ENCODE measurements around the gene C19orf38.
"Not testable (repeated sequence)": the region's sequence is repeated elsewhere in the genome, so short reads cannot be mapped to it uniquely, and the experiment has no call there.

The C19orf38 gene

GRCh38 chr19:10835754-10836478 lies 12.3 kb upstream of the C19orf38 start, which contains the start of gene TMED1:
TMED1 (minus strand) TSS chr19:10836212; CDS start chr19:10836191, 21 bp downstream.
- TF ChIP-seq ISL1 (CRISPR knock-in tag; IDR thresholded peaks at IDR 0.05), result no peak
- no peak for TF ChIP-seq CREB5 (CRISPR knock-in tag; IDR thresholded peaks at IDR 0.05; ENCODE audit: low read depth)
- no peak for TF ChIP-seq ESRRG (CRISPR knock-in tag; IDR thresholded peaks at IDR 0.05)
- TF ChIP-seq, protein P1, sequence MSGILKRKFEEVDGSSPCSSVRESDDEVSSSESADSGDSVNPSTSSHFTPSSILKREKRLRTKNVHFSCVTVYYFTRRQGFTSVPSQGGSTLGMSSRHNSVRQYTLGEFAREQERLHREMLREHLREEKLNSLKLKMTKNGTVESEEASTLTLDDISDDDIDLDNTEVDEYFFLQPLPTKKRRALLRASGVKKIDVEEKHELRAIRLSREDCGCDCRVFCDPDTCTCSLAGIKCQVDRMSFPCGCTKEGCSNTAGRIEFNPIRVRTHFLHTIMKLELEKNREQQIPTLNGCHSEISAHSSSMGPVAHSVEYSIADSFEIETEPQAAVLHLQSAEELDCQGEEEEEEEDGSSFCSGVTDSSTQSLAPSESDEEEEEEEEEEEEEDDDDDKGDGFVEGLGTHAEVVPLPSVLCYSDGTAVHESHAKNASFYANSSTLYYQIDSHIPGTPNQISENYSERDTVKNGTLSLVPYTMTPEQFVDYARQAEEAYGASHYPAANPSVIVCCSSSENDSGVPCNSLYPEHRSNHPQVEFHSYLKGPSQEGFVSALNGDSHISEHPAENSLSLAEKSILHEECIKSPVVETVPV (CRISPR knock-in tag; IDR thresholded peaks at IDR 0.05), result no peak
- TF ChIP-seq BACH2 (CRISPR knock-in tag; IDR thresholded peaks at IDR 0.05; ENCODE audit: borderline replicate concordance), result no peak
- no peak for TF ChIP-seq SNAI2 (CRISPR knock-in tag; IDR thresholded peaks at IDR 0.05)
- no peak for TF ChIP-seq ZFP30 (CRISPR knock-in tag; IDR thresholded peaks at IDR 0.05)
- TF ChIP-seq ZNF70 (CRISPR knock-in tag; IDR thresholded peaks at IDR 0.05), result peak; percentile 8; the same call in 1 of the 2 replicates
- TF ChIP-seq, protein P2, sequence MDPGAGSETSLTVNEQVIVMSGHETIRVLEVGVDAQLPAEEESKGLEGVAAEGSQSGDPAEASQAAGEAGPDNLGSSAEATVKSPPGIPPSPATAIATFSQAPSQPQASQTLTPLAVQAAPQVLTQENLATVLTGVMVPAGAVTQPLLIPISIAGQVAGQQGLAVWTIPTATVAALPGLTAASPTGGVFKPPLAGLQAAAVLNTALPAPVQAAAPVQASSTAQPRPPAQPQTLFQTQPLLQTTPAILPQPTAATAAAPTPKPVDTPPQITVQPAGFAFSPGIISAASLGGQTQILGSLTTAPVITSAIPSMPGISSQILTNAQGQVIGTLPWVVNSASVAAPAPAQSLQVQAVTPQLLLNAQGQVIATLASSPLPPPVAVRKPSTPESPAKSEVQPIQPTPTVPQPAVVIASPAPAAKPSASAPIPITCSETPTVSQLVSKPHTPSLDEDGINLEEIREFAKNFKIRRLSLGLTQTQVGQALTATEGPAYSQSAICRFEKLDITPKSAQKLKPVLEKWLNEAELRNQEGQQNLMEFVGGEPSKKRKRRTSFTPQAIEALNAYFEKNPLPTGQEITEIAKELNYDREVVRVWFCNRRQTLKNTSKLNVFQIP (CRISPR knock-in tag; IDR thresholded peaks at IDR 0.05; ENCODE audit: borderline replicate concordance, low read depth), result no peak
- TF ChIP-seq ZNF565 (CRISPR knock-in tag; conservative IDR thresholded peaks at IDR 0.05; ENCODE audit: low read depth), result no peak
- 0 out of 2 replicates have a peak, but pooled peaks have one; percentile 5 for TF ChIP-seq ZFP3 (CRISPR knock-in tag; IDR thresholded peaks at IDR 0.05)
- ATAC-seq, result peak; percentile 95

- no peak for ATAC-seq
- TF ChIP-seq ZFP3 (CRISPR knock-in tag; IDR thresholded peaks at IDR 0.05), result 0 out of 2 replicates have a peak, but pooled peaks have one; percentile 22
- TF ChIP-seq OSR1 (CRISPR knock-in tag; IDR thresholded peaks at IDR 0.05), result no peak
- TF ChIP-seq, protein P1 (CRISPR knock-in tag; IDR thresholded peaks at IDR 0.05), result no peak
- no peak for TF ChIP-seq ZNF565 (CRISPR knock-in tag; conservative IDR thresholded peaks at IDR 0.05; ENCODE audit: low read depth)
- TF ChIP-seq ZC3H10 (CRISPR knock-in tag; IDR thresholded peaks at IDR 0.05), result no peak
- TF ChIP-seq ZFP30 (CRISPR knock-in tag; IDR thresholded peaks at IDR 0.05), result peak; percentile 36; the same call in 1 of the 2 replicates
- TF ChIP-seq SNAI2 (CRISPR knock-in tag; IDR thresholded peaks at IDR 0.05), result peak; percentile 62; the same call in 1 of the 2 replicates
- TF ChIP-seq ZNF8 (CRISPR knock-in tag; IDR thresholded peaks at IDR 0.05), result peak; percentile 44; the same call in 1 of the 2 replicates
- TF ChIP-seq ZNF70 (CRISPR knock-in tag; IDR thresholded peaks at IDR 0.05), result peak; percentile 56; the same call in 1 of the 2 replicates
- no peak for TF ChIP-seq RARB (CRISPR knock-in tag; IDR thresholded peaks at IDR 0.05)
Measured at GRCh38 chr19:10836479-10837330, 11.5 kb upstream of the C19orf38 start.

GRCh38 chr19:10837649-10838048 lies 10.6 kb upstream of the C19orf38 start:
- ATAC-seq, result not testable (repeated sequence)

DNA sequence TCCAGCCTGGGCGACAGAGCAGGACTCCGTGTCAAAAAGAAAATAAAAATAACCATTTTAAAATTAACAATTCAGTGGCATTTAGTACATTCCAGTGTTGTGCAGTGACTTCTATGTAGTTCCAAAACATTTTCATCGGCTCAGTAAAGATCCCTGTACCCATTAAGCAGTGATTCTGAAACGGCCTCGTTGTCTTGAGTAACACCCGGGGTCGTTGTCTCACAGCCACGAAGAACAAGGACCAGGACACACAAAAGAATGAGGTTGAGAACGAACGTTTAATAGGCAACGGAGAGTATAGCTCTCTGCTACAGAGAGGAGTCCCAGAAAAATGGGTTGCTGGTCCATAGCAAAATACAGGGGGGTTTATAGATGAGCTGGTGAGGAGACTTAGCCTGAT lies 9.8 kb upstream of the C19orf38 start:
- ATAC-seq, result no peak
- no peak for TF ChIP-seq PPARA (CRISPR knock-in tag; IDR thresholded peaks at IDR 0.05; ENCODE audit: borderline replicate concordance)
- TF ChIP-seq GLIS3 (CRISPR knock-in tag; IDR thresholded peaks at IDR 0.05), result no peak
- TF ChIP-seq PATZ1 (CRISPR knock-in tag; IDR thresholded peaks at IDR 0.05; ENCODE audit: borderline replicate concordance), result no peak
- TF ChIP-seq ZNF8 (CRISPR knock-in tag; IDR thresholded peaks at IDR 0.05), result no peak
- no peak for TF ChIP-seq ESRRG (CRISPR knock-in tag; IDR thresholded peaks at IDR 0.05)
- no peak for TF ChIP-seq CREB5 (CRISPR knock-in tag; IDR thresholded peaks at IDR 0.05; ENCODE audit: low read depth)
- no peak for TF ChIP-seq ZFP30 (CRISPR knock-in tag; IDR thresholded peaks at IDR 0.05)
- TF ChIP-seq ISL1 (CRISPR knock-in tag; IDR thresholded peaks at IDR 0.05), result no peak
- no peak for TF ChIP-seq TSHZ2 (CRISPR knock-in tag; IDR thresholded peaks at IDR 0.05)
- no peak for TF ChIP-seq SNAI2 (CRISPR knock-in tag; IDR thresholded peaks at IDR 0.05)
- TF ChIP-seq CSDC2 (CRISPR knock-in tag; IDR thresholded peaks at IDR 0.05), result no peak
- TF ChIP-seq ZC3H10 (CRISPR knock-in tag; IDR thresholded peaks at IDR 0.05), result no peak
- TF ChIP-seq ZFP3 (CRISPR knock-in tag; IDR thresholded peaks at IDR 0.05), result no peak

All from SK-N-SH treated with all-trans-retinoic acid at 6 μM for 48 hours (cell line).